Measurements from ENCODE around the gene LBX1. TPM values are rescaled to one million over a fixed set of nuclear protein-coding genes. Genes with fewer than 3 reads are reported as not detected.

Gene LBX1
- total RNA-seq, 1 donor from 2014 or later: not detected

- no peaks in the 10 kb centered on the region for H3K9me3 Mint-ChIP-seq
- intact Hi-C loops (cut with micrococcal nuclease): loop anchor here (5.0 to 10.0 kb wide), 3 partner anchors 159 to 1684 kb away; partner anchors contain the start of gene KAZALD1
- peaks cover 77% of the 10 kb centered on the region for H3K27me3 Mint-ChIP-seq
- no peak overlapping the region for H3K27ac Mint-ChIP-seq
- ATAC-seq (ENCODE audit: low read depth) (no peak), DNase-seq (no peak)
- H3K36me3 Mint-ChIP-seq (ENCODE audit: low read depth): no peaks in the 10 kb centered on the region
- no peak for TF ChIP-seq CTCF (IDR thresholded peaks at IDR 0.05)
- ChIA-PET CTCF (no interaction called here), POLR2A (no interaction called here)
- H3K4me3 Mint-ChIP-seq: no peak overlapping the region
- peaks cover 44% of the 10 kb centered on the region for H3K4me1 Mint-ChIP-seq
These were observed 7.7 kb downstream of the LBX1 start for GRCh38 chr10:101221549-101221948.

DNA sequence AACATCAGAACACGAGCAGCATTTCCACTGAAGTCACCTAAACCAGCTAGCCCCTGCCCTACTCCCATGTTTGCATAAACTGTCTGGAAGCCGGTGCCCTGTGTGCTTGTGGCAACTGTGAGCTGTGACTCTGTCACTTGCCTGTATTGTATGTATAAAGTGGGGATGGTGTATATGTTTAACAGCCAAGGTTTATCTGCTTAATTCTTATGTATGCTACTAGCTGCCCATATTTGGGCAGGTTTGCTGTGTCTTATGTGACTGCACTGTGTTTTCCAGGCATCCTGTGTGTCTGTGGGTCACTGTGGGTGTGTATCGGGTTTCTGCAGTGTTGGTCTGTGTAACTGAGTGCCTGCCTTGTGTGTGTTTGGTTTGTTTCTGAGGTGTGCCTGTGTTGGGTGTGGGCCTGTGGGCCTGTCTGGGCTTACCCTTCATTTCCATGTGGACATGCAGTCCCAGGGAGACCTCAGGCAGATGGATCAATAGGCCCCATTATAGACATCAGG, 9.3 kb downstream of the LBX1 start:
- H3K27me3 Mint-ChIP-seq: peaks cover 69% of the 10 kb centered on the region

GRCh38 chr10:101219139-101219945, 9.9 kb downstream of the LBX1 start:
- POLR2A ChIA-PET: no interaction called here
- H3K27ac Mint-ChIP-seq: no peak overlapping the region
- no peak overlapping the region for H3K4me3 Mint-ChIP-seq
- CTCF ChIA-PET: interaction anchor here (0.9 kb wide), 1 partner anchor 224 kb away, joined by 3 read pairs; no protein-coding TSS in a partner anchor
- peaks cover 72% of the 10 kb centered on the region for H3K27me3 Mint-ChIP-seq
- intact Hi-C loops (cut with micrococcal nuclease): loop anchor here (5.0 kb wide), 1 partner anchor 392 kb away; no protein-coding TSS in a partner anchor
- H3K36me3 Mint-ChIP-seq (ENCODE audit: low read depth): no peaks in the 10 kb centered on the region
- TF ChIP-seq CTCF (IDR thresholded peaks at IDR 0.05): no peak
- no peaks in the 10 kb centered on the region for H3K9me3 Mint-ChIP-seq
- ATAC-seq (ENCODE audit: low read depth) (no peak), DNase-seq (no peak)
- peaks cover 37% of the 10 kb centered on the region for H3K4me1 Mint-ChIP-seq

More for the DNA sequence above, 9.3 kb downstream of the LBX1 start:
- no peak for ATAC-seq (ENCODE audit: low read depth)
- no peaks in the 10 kb centered on the region for H3K36me3 Mint-ChIP-seq (ENCODE audit: low read depth)
- no peak overlapping the region for H3K4me3 Mint-ChIP-seq
- POLR2A ChIA-PET: no interaction called here
- CTCF ChIA-PET: no interaction called here
- intact Hi-C loops (cut with micrococcal nuclease): loop anchor here (5.0 to 10.0 kb wide), 4 partner anchors 158 to 1683 kb away; partner anchors contain the start of gene KAZALD1
- no peak for TF ChIP-seq CTCF (IDR thresholded peaks at IDR 0.05)
- no peaks in the 10 kb centered on the region for H3K9me3 Mint-ChIP-seq
- DNase-seq: no peak
- H3K27ac Mint-ChIP-seq: no peak overlapping the region
- H3K4me1 Mint-ChIP-seq: peaks cover 35% of the 10 kb centered on the region

DNA sequence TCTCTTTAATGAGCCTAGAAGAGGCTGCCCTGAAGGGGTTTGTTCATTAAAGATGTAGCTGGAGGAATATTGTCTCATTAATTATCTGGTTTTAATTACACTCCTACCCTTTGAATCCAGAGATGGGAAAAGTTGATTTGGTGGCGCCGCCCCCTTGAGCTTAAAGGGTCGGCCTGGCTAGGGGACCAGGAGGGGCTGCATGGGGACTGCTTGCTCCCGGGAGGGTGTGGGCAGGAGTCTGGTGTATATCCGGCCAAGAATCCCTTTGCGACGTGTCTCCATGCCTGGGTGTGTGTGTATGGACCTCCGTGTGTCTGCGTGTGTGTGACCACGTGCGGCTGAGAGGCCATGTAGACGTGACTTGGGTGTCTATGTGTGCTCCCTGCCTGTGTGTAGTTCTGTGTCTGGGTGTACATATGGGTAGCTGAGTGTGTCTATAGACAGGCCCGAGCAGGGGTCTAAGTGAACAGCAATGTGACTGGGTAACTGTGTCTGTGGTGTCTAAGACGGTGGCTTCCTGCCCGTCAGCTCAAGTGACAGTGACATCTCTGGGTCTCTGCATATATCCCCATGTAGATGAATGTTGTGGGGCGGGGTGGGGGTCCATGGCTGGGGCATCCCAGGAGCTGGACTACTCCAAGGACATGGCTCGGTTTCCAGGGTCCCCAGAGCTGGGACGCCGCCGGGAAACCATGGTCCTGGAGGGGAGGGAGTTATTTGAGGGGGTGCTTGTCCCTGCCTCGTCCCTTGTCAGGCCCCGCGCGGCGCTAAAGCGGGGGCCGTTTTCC, 10.7 kb downstream of the LBX1 start:
- DNase-seq (no peak), ATAC-seq (ENCODE audit: low read depth) (no peak)
- H3K27me3 Mint-ChIP-seq: peaks cover 68% of the 10 kb centered on the region
- ChIA-PET CTCF (interaction anchor here (0.9 kb wide), 1 partner anchor 225 kb away, joined by 3 read pairs; no protein-coding TSS in a partner anchor), POLR2A (interaction anchor here (0.7 kb wide), 1 partner anchor 248 kb away, joined by 6 read pairs; no protein-coding TSS in a partner anchor)
- H3K4me1 Mint-ChIP-seq: peaks cover 41% of the 10 kb centered on the region
- intact Hi-C loops (cut with micrococcal nuclease): loop anchor here (1.0 to 5.0 kb wide), 2 partner anchors 8 to 391 kb away; no protein-coding TSS in a partner anchor
- no peaks in the 10 kb centered on the region for H3K36me3 Mint-ChIP-seq (ENCODE audit: low read depth)
- no peak for TF ChIP-seq CTCF (IDR thresholded peaks at IDR 0.05)
- no peak overlapping the region for H3K4me3 Mint-ChIP-seq
- H3K9me3 Mint-ChIP-seq: no peaks in the 10 kb centered on the region
- H3K27ac Mint-ChIP-seq: peak overlapping the region; percentile 25

All from activated B cell treated with CpG ODN at 0.5 μM for 24 hours (primary cell).